ENCODE results near the gene SHROOM1.

DNA sequence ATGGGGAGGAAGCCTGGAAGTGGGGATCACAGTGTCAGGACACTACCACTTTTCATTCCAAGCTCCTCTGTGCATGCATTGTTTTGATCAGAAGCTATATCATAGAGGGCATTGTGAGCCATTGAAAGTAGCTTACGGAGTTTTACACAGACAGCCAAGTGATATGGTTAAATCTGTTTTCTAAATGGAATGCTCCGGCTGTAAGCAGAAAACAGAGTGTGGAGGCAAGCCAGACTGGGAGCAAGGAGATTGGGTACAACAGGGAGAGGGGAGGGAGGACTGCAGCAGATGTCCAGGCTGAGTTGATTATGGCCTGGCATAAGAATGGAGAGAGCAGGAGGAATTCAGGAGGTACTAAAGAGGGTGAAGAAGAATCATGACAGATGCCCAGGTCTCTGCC is 32.8 kb downstream of the SHROOM1 start:
- TF ChIP-seq, protein P1, sequence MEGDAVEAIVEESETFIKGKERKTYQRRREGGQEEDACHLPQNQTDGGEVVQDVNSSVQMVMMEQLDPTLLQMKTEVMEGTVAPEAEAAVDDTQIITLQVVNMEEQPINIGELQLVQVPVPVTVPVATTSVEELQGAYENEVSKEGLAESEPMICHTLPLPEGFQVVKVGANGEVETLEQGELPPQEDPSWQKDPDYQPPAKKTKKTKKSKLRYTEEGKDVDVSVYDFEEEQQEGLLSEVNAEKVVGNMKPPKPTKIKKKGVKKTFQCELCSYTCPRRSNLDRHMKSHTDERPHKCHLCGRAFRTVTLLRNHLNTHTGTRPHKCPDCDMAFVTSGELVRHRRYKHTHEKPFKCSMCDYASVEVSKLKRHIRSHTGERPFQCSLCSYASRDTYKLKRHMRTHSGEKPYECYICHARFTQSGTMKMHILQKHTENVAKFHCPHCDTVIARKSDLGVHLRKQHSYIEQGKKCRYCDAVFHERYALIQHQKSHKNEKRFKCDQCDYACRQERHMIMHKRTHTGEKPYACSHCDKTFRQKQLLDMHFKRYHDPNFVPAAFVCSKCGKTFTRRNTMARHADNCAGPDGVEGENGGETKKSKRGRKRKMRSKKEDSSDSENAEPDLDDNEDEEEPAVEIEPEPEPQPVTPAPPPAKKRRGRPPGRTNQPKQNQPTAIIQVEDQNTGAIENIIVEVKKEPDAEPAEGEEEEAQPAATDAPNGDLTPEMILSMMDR (IDR thresholded peaks at IDR 0.05) = no peak
- TF ChIP-seq POLR2A (IDR thresholded peaks at IDR 0.05) (no peak), EP300 (IDR thresholded peaks at IDR 0.05) (no peak), POLR2AphosphoS5 (IDR thresholded peaks at IDR 0.05) (no peak)
